Measurements from ENCODE around the gene ST3GAL3. TPM values are rescaled to one million over a fixed set of nuclear protein-coding genes. Genes with fewer than 3 reads are reported as not detected.
A peak's percentile ranks its signal among the peaks of the same experiment; 100 is the strongest.
"Not testable (repeated sequence)": the region's sequence is repeated elsewhere in the genome, so short reads cannot be mapped to it uniquely, and the experiment has no call there.

ST3GAL3 gene
- polyA plus RNA-seq, 2 donors = 3.6 to 4.5 TPM

DNA sequence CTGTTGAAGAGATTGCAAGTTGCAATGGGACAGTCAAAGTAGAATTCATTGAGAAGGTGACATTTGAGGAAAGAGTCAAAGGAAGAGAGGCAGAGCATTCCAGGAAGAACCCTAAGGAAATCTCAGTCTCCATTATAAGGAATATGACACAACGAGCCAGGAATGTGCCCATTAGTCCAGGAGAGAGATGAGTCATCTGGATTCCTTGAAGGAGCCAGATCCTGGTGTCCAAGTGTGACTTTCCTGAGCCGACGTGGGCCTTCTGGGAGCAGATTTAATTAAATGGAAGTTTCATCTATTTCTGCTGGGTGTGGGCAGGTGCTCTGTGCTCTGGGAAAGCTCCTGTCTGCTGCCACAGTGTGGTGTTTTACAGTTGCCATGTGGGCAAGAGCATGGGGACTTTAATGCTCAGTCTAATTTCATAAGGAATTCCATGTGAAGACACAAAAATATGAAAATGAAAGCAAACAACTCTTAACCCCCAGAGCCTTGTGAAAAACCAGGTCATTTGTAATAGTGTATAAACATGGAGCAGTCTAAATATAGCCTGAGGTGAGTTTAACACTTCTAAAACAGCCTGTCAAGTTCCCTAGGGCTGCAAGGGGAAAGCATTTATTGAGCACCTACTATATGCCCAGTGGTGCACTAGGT is 114.8 kb downstream of the ST3GAL3 start:
- Histone ChIP-seq H3K27me3 (ENCODE audit: control insufficient read depth in 1 of 2, insufficient read depth in 2 of 2, low read length in 2 of 2) (no peaks in the 10 kb centered on the region), H3K4me1 (ENCODE audit: control insufficient read depth in 2 of 2, insufficient read depth in 2 of 2, low read length in 1 of 2) (peaks cover 0 to 2% of the 10 kb centered on the region in 2 donors), H3K36me3 (ENCODE audit: control insufficient read depth in 2 of 2, insufficient read depth in 2 of 2, low read length in 1 of 2) (no peaks in the 10 kb centered on the region), H3K9me3 (ENCODE audit: control insufficient read depth in 2 of 2, insufficient read depth in 1 of 2, low read depth in 1 of 2, low read length in 1 of 2) (no peaks in the 10 kb centered on the region), H3K27ac (ENCODE audit: low read depth in 2 of 2, low read length in 1 of 2) (peak overlapping the region in 1 of 2 donors; percentile 40), H3K4me3 (ENCODE audit: low read depth in 1 of 2, low read length in 2 of 2) (no peak overlapping the region)
- 18 to 54% methylated on average over 3 of the region's 3 CpGs for WGBS, 2 donors

DNA sequence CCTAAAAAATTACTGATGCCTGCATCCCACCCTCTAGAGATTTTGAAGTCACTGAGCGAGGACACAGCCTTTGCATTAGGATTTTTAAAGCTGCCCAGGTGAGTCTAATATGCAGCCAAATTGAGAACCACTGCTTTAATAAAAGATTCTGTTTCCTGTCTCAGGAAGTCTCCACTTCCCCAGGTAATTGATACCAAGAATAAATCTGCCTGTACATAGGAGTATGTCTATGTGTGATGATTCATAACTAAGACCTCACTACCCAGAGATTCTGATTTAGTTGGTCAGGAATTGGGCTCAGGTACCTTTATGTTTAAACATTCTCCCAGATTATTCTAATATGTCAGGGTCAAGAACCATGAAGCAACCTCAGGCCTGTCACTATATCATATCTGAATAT is 117.5 kb downstream of the ST3GAL3 start:
- Histone ChIP-seq H3K4me3 (ENCODE audit: low read depth in 1 of 2, low read length in 2 of 2) (no peak overlapping the region), H3K4me1 (ENCODE audit: control insufficient read depth in 2 of 2, insufficient read depth in 2 of 2, low read length in 1 of 2) (peaks cover 0 to 2% of the 10 kb centered on the region in 2 donors)
- WGBS, 2 donors = 97 to 100% methylated on average over 1 of the region's 1 CpG

DNA sequence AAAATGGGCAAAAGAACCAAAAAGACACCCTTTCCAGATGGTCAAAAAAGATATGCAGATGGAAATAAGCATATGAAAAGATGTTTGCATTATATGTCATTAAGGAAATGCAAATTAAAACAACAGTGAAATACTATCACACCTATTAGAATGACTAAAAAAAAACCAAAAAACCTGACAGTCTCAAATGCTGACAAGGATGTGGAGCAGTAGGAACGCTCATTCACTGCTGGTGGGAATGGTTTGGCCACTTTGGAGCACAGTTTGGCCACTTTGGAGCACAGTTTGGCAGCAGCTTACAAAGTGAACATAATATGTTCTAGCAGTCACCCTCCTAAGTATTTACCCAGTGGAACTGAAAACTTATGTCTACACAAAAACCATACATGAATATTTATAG is 121.2 kb downstream of the ST3GAL3 start:
- whole genome bisulfite sequencing, 2 donors = 93 to 96% methylated on average over 1 of the region's 1 CpG
- no peak overlapping the region for H3K27ac ChIP-seq (ENCODE audit: low read depth in 2 of 2, low read length in 1 of 2)
- no peaks in the 10 kb centered on the region for H3K27me3 ChIP-seq (ENCODE audit: control insufficient read depth in 1 of 2, insufficient read depth in 2 of 2, low read length in 2 of 2)
- H3K4me3 ChIP-seq (ENCODE audit: low read depth in 1 of 2, low read length in 2 of 2) = no peak overlapping the region
- no peaks in the 10 kb centered on the region for H3K9me3 ChIP-seq (ENCODE audit: control insufficient read depth in 2 of 2, insufficient read depth in 1 of 2, low read depth in 1 of 2, low read length in 1 of 2)
- no peaks in the 10 kb centered on the region for H3K36me3 ChIP-seq (ENCODE audit: control insufficient read depth in 2 of 2, insufficient read depth in 2 of 2, low read length in 1 of 2)
- no peaks in the 10 kb centered on the region for H3K4me1 ChIP-seq (ENCODE audit: control insufficient read depth in 2 of 2, insufficient read depth in 2 of 2, low read length in 1 of 2)

More for the DNA sequence above, 117.5 kb downstream of the ST3GAL3 start:
- Histone ChIP-seq H3K36me3 (ENCODE audit: control insufficient read depth in 2 of 2, insufficient read depth in 2 of 2, low read length in 1 of 2) (no peaks in the 10 kb centered on the region), H3K27me3 (ENCODE audit: control insufficient read depth in 1 of 2, insufficient read depth in 2 of 2, low read length in 2 of 2) (no peaks in the 10 kb centered on the region), H3K27ac (ENCODE audit: low read depth in 2 of 2, low read length in 1 of 2) (no peak overlapping the region), H3K9me3 (ENCODE audit: control insufficient read depth in 2 of 2, insufficient read depth in 1 of 2, low read depth in 1 of 2, low read length in 1 of 2) (no peaks in the 10 kb centered on the region)

DNA sequence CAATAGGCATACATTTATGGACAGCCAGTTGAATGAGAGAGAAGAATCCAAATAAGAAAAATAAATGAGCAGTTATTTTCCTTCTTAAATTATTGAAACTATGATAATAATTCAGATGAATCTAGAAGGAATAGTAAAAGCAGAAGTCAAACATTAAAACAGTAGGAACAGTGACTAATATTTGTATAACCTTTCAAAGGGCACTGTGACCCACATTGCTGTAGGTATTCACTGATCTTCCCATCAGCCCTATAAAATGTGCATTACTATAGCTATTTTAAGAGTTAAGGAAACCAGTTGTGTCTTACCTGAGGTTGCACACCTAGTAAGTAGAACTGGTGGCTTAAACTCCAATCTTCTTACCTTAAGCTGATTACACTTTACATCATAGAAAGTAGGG is 123.5 kb downstream of the ST3GAL3 start:
- Histone ChIP-seq H3K27ac (ENCODE audit: low read depth in 2 of 2, low read length in 1 of 2) (no peak overlapping the region), H3K36me3 (ENCODE audit: control insufficient read depth in 2 of 2, insufficient read depth in 2 of 2, low read length in 1 of 2) (no peaks in the 10 kb centered on the region), H3K9me3 (ENCODE audit: control insufficient read depth in 2 of 2, insufficient read depth in 1 of 2, low read depth in 1 of 2, low read length in 1 of 2) (no peaks in the 10 kb centered on the region), H3K4me3 (ENCODE audit: low read depth in 1 of 2, low read length in 2 of 2) (no peak overlapping the region), H3K4me1 (ENCODE audit: control insufficient read depth in 2 of 2, insufficient read depth in 2 of 2, low read length in 1 of 2) (peaks cover 0 to 6% of the 10 kb centered on the region in 2 donors), H3K27me3 (ENCODE audit: control insufficient read depth in 1 of 2, insufficient read depth in 2 of 2, low read length in 2 of 2) (no peaks in the 10 kb centered on the region)

DNA sequence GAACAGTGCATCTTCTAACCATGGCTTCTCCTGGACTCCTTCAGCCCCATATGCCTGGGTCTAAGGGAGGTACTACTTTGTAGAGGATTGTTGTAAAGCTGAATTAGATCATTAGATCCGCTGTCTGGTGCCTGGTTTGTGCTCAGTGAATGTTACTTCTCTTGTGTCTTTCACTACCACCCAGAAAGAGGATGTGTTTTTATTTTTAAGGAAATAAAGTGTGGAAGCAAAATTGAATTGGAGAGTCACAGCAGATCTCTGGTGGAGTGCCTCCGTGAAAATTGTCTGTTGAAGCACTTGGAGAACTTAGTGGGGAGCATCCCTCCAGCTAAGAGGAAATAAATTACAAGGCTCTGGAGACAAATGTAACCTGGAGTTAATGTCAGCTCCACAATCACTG is 124.5 kb downstream of the ST3GAL3 start:
- no peaks in the 10 kb centered on the region for H3K27me3 ChIP-seq (ENCODE audit: control insufficient read depth in 1 of 2, insufficient read depth in 2 of 2, low read length in 2 of 2)
- H3K4me3 ChIP-seq (ENCODE audit: low read depth in 1 of 2, low read length in 2 of 2) = no peak overlapping the region

DNA sequence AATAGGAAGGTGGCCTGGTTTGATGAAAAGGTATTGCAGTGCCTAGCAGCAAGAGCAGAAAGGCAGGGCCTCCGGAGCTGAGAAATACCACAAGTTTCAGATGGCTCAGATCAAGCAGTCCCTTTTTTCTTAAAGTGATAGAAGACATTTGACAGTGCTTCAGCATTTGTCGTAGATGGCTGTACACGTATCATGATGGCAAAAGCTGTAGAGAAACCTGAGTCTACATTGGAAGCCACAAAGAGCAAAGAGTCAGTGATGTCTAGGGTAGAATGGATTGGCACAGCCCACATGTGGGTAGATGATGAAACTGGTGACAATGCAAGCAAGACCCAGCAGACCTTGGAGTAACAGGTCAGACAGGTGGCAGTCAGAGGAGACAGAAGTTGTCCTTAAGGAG is 124.9 kb downstream of the ST3GAL3 start:
- Histone ChIP-seq H3K27ac (ENCODE audit: low read depth in 2 of 2, low read length in 1 of 2) (no peak overlapping the region), H3K36me3 (ENCODE audit: control insufficient read depth in 2 of 2, insufficient read depth in 2 of 2, low read length in 1 of 2) (no peaks in the 10 kb centered on the region), H3K4me3 (ENCODE audit: low read depth in 1 of 2, low read length in 2 of 2) (no peak overlapping the region), H3K27me3 (ENCODE audit: control insufficient read depth in 1 of 2, insufficient read depth in 2 of 2, low read length in 2 of 2) (no peaks in the 10 kb centered on the region), H3K4me1 (ENCODE audit: control insufficient read depth in 2 of 2, insufficient read depth in 2 of 2, low read length in 1 of 2) (peaks cover 0 to 11% of the 10 kb centered on the region in 2 donors), H3K9me3 (ENCODE audit: control insufficient read depth in 2 of 2, insufficient read depth in 1 of 2, low read depth in 1 of 2, low read length in 1 of 2) (no peaks in the 10 kb centered on the region)
- 68 to 80% methylated on average over 3 of the region's 3 CpGs for WGBS, 2 donors

More for the DNA sequence above, 124.5 kb downstream of the ST3GAL3 start:
- H3K4me1 ChIP-seq (ENCODE audit: control insufficient read depth in 2 of 2, insufficient read depth in 2 of 2, low read length in 1 of 2) = peaks cover 0 to 11% of the 10 kb centered on the region in 2 donors
- H3K27ac ChIP-seq (ENCODE audit: low read depth in 2 of 2, low read length in 1 of 2) = no peak overlapping the region
- no peaks in the 10 kb centered on the region for H3K9me3 ChIP-seq (ENCODE audit: control insufficient read depth in 2 of 2, insufficient read depth in 1 of 2, low read depth in 1 of 2, low read length in 1 of 2)
- H3K36me3 ChIP-seq (ENCODE audit: control insufficient read depth in 2 of 2, insufficient read depth in 2 of 2, low read length in 1 of 2) = no peaks in the 10 kb centered on the region
- 84 to 88% methylated on average over 2 of the region's 2 CpGs for WGBS, 2 donors

DNA sequence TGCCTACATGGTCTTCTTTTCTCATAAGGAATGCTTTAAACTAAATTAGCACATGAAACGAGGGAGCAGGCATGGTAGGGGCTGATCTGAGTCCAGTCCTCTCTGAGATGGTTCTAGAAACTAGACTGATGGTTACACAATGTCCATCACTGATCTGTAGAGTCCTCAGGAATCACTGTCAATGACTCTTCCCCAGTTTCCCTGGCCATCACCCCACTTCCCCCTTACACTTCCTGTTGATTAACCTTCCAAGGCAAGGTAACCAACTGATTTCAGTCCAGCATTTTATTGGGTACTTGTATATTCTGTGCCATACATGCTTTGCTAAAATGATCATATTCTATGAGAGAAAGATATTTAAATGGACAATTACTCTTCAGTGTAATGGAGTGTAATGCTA is 125.7 kb downstream of the ST3GAL3 start:
- 87 to 91% methylated on average over 1 of the region's 1 CpG for WGBS, 2 donors
- no peaks in the 10 kb centered on the region for H3K36me3 ChIP-seq (ENCODE audit: control insufficient read depth in 2 of 2, insufficient read depth in 2 of 2, low read length in 1 of 2)
- no peak overlapping the region for H3K27ac ChIP-seq (ENCODE audit: low read depth in 2 of 2, low read length in 1 of 2)
- no peak overlapping the region for H3K4me3 ChIP-seq (ENCODE audit: low read depth in 1 of 2, low read length in 2 of 2)
- no peaks in the 10 kb centered on the region for H3K9me3 ChIP-seq (ENCODE audit: control insufficient read depth in 2 of 2, insufficient read depth in 1 of 2, low read depth in 1 of 2, low read length in 1 of 2)
- H3K27me3 ChIP-seq (ENCODE audit: control insufficient read depth in 1 of 2, insufficient read depth in 2 of 2, low read length in 2 of 2) = no peaks in the 10 kb centered on the region
- peaks cover 0 to 11% of the 10 kb centered on the region in 2 donors for H3K4me1 ChIP-seq (ENCODE audit: control insufficient read depth in 2 of 2, insufficient read depth in 2 of 2, low read length in 1 of 2)

DNA sequence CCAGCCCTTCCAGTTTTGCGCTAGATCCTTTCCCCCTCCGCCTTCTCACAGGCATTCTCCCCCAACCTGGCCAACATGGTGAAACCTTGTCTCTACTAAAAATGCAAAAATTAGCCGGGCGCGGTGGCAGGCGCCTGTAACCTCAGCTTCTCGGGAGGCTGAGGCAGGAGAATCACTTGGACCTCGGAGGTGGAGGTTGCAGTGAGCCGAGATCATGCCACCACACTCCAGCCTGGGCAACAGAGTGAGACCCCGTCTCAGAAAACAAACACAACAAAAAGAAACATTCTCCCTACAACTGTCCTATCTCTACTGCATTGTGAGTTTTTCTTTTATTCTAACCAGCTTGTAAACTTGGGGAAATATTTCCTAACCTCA is 126.6 kb downstream of the ST3GAL3 start:
- peaks cover 0 to 11% of the 10 kb centered on the region in 2 donors for H3K4me1 ChIP-seq (ENCODE audit: control insufficient read depth in 2 of 2, insufficient read depth in 2 of 2, low read length in 1 of 2)
- H3K9me3 ChIP-seq (ENCODE audit: control insufficient read depth in 2 of 2, insufficient read depth in 1 of 2, low read depth in 1 of 2, low read length in 1 of 2); H3K27me3 ChIP-seq (ENCODE audit: control insufficient read depth in 1 of 2, insufficient read depth in 2 of 2, low read length in 2 of 2); H3K4me3 ChIP-seq (ENCODE audit: low read depth in 1 of 2, low read length in 2 of 2); H3K27ac ChIP-seq (ENCODE audit: low read depth in 2 of 2, low read length in 1 of 2); H3K36me3 ChIP-seq (ENCODE audit: control insufficient read depth in 2 of 2, insufficient read depth in 2 of 2, low read length in 1 of 2): not testable (repeated sequence)
- WGBS, 2 donors = 84 to 89% methylated on average over 10 of the region's 10 CpGs

DNA sequence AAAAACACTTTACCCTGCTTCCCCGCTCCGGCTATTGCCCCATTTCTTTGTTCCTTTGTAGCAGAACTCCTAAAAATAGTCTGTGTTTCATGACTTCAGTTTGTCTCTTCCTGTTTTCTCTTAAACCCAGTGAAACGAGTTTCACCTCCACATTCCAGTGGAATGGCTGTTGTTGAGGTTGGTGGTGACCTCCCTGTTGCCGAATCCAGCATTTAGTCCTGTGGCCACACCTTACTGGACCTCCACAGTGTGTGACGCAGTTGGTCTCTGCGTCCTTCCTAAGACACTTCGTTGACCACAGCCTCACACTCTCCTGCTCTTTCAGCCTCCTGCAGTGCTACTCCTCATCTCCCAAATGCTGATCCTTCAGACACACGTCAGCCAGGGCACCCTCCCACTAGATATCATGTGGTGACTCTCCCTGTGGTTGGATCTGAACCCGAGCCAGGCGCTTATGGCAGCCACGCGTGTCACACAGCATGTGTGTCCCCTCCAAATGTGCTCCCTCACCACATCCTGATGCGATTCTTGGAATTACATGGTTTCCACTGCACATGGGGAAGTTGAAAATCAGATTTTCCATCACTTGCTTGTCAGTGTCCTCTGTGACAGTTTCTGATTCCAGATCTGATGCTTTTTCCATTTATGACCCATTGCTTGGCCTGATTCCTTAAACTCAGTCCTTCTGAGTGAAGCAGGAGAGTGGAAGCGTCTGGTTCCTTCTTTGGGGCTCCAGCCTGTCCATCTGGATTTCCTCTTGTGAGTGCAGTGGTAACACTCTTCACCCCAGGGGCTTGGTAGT is 127.1 kb downstream of the ST3GAL3 start:
- Histone ChIP-seq H3K36me3 (ENCODE audit: control insufficient read depth in 2 of 2, insufficient read depth in 2 of 2, low read length in 1 of 2) (no peaks in the 10 kb centered on the region), H3K4me1 (ENCODE audit: control insufficient read depth in 2 of 2, insufficient read depth in 2 of 2, low read length in 1 of 2) (peaks cover 0 to 11% of the 10 kb centered on the region in 2 donors), H3K4me3 (ENCODE audit: low read depth in 1 of 2, low read length in 2 of 2) (no peak overlapping the region), H3K27ac (ENCODE audit: low read depth in 2 of 2, low read length in 1 of 2) (peak overlapping the region; percentile 2 to 22), H3K9me3 (ENCODE audit: control insufficient read depth in 2 of 2, insufficient read depth in 1 of 2, low read depth in 1 of 2, low read length in 1 of 2) (no peaks in the 10 kb centered on the region), H3K27me3 (ENCODE audit: control insufficient read depth in 1 of 2, insufficient read depth in 2 of 2, low read length in 2 of 2) (no peaks in the 10 kb centered on the region)
- 77 to 81% methylated on average over 14 of the region's 14 CpGs for WGBS, 2 donors
